Measurements from ENCODE around the gene SNRNP70. TPM values are rescaled to one million over a fixed set of nuclear protein-coding genes. Genes with fewer than 3 reads are reported as not detected.

Gene SNRNP70
- total and polyA plus RNA-seq, 5 donors = 117 to 146 (median 144) TPM

GRCh38 chr19:49155820-49156346, 70.6 kb downstream of the SNRNP70 start:
- no peak overlapping the region for H3K4me3 ChIP-seq (ENCODE audit: low read length)
- H3K9me3 ChIP-seq (ENCODE audit: control insufficient read depth, low read length) = no peaks in the 10 kb centered on the region
- peaks cover 6% of the 10 kb centered on the region for H3K4me1 ChIP-seq (ENCODE audit: control insufficient read depth, insufficient read depth, low read length)
- H3K27me3 ChIP-seq (ENCODE audit: control insufficient read depth, insufficient read depth) = no peaks in the 10 kb centered on the region
- peak in 2 of 3 donors; percentile 60 to 77 for DNase-seq
- ATAC-seq = peak; percentile 32 to 40
- 28% methylated on average over 4 of the region's 4 CpGs for WGBS
- intact Hi-C loops (cut with DNase I) = loop anchor here in 1 of 4 donors (5.0 kb wide), 1 partner anchor 34 kb away; no protein-coding TSS in a partner anchor
- peak overlapping the region; percentile 94 for H3K27ac ChIP-seq (ENCODE audit: low read length)

- Histone ChIP-seq H3K4me1 (ENCODE audit: control insufficient read depth, insufficient read depth, low read length) (peaks cover 6% of the 10 kb centered on the region), H3K27me3 (ENCODE audit: control insufficient read depth, insufficient read depth) (no peaks in the 10 kb centered on the region), H3K27ac (ENCODE audit: low read length) (peak within 1 kb of the TSS; percentile 96), H3K9me3 (ENCODE audit: control insufficient read depth, low read length) (no peaks in the 10 kb centered on the region), H3K4me3 (ENCODE audit: low read length) (peak within 1 kb of the TSS; percentile 55)
- ATAC-seq (peak; percentile 89), DNase-seq (peak; percentile 96 to 98 (median 98))
- WGBS = under 1% methylated on average over 41 of the region's 41 CpGs
- intact Hi-C loops (cut with DNase I) = loop anchor here in 1 of 4 donors (5.0 kb wide), 1 partner anchor 35 kb away; no protein-coding TSS in a partner anchor
These were observed 72.4 kb downstream of the SNRNP70 start, which contains the start of gene TRPM4 for GRCh38 chr19:49157445-49158224. TRPM4 (plus strand) TSS chr19:49157792; CDS start chr19:49157867, 75 bp downstream.

Other genes starting within 250 kb of the SNRNP70 start
- 1 to 10 TPM; 4.0 to 7.6 (median 5.5) TPM for gene HSD17B14, start 249.0 kb upstream of the SNRNP70 start, total RNA-seq
- gene HSD17B14, start 249.0 kb upstream of the SNRNP70 start, polyA plus RNA-seq = 4.0 TPM
- gene PLEKHA4, start 216.8 kb upstream of the SNRNP70 start, total RNA-seq = 10 to 100 TPM; 37.4 to 50.2 (median 44.0) TPM
- 32.0 TPM for gene PLEKHA4, start 216.8 kb upstream of the SNRNP70 start, polyA plus RNA-seq
- gene PPP1R15A, start 213.0 kb upstream of the SNRNP70 start, total RNA-seq = 10 to 100 TPM; 60.8 to 80.2 (median 70.9) TPM
- 156 TPM for gene PPP1R15A, start 213.0 kb upstream of the SNRNP70 start, polyA plus RNA-seq
- gene TULP2, start 186.7 kb upstream of the SNRNP70 start, total RNA-seq = 1 to 10 TPM in 1 of 4 donors, under 1 TPM in 2, not detected in 1; 0.40 to 1.4 (median 0.46) TPM
- gene TULP2, start 186.7 kb upstream of the SNRNP70 start, polyA plus RNA-seq = 0.07 TPM
- 100 to 1,000 TPM; 275 to 327 (median 307) TPM for gene NUCB1, start 185.1 kb upstream of the SNRNP70 start, total RNA-seq
- gene NUCB1, start 185.1 kb upstream of the SNRNP70 start, polyA plus RNA-seq = 213 TPM
- gene DHDH, start 151.8 kb upstream of the SNRNP70 start, total RNA-seq = under 1 TPM in 1 of 4 donors, not detected in 3; 0.31 TPM
- not detected for gene DHDH, start 151.8 kb upstream of the SNRNP70 start, polyA plus RNA-seq
- gene BAX, start 130.6 kb upstream of the SNRNP70 start, total RNA-seq = 10 to 100 TPM; 23.8 to 34.6 (median 30.4) TPM
- gene BAX, start 130.6 kb upstream of the SNRNP70 start, polyA plus RNA-seq = 24.4 TPM
- gene FTL, start 120.1 kb upstream of the SNRNP70 start, total RNA-seq = 1,000 to 10,000 TPM; 1,459 to 1,840 (median 1,541) TPM
- gene FTL, start 120.1 kb upstream of the SNRNP70 start, polyA plus RNA-seq = 1,675 TPM
- 10 to 100 TPM; 62.7 to 95.9 (median 89.0) TPM for gene GYS1, start 92.1 kb upstream of the SNRNP70 start, total RNA-seq
- 61.4 TPM for gene GYS1, start 92.1 kb upstream of the SNRNP70 start, polyA plus RNA-seq
- gene RUVBL2, start 91.6 kb upstream of the SNRNP70 start, total RNA-seq = 10 to 100 TPM; 39.4 to 47.3 (median 45.4) TPM
- gene RUVBL2, start 91.6 kb upstream of the SNRNP70 start, polyA plus RNA-seq = 54.5 TPM
- not detected for gene LHB, start 68.4 kb upstream of the SNRNP70 start, total RNA-seq
- not detected for gene LHB, start 68.4 kb upstream of the SNRNP70 start, polyA plus RNA-seq
- gene CGB3, start 61.1 kb upstream of the SNRNP70 start, total RNA-seq = not detected
- gene CGB3, start 61.1 kb upstream of the SNRNP70 start, polyA plus RNA-seq = not detected
- gene CGB2, start 53.6 kb upstream of the SNRNP70 start, total RNA-seq = not detected
- not detected for gene CGB2, start 53.6 kb upstream of the SNRNP70 start, polyA plus RNA-seq
- gene CGB1, start 48.6 kb upstream of the SNRNP70 start, total RNA-seq = not detected
- not detected for gene CGB1, start 48.6 kb upstream of the SNRNP70 start, polyA plus RNA-seq
- not detected for gene CGB5, start 41.6 kb upstream of the SNRNP70 start, total RNA-seq
- not detected for gene CGB5, start 41.6 kb upstream of the SNRNP70 start, polyA plus RNA-seq
- not detected for gene CGB8, start 36.3 kb upstream of the SNRNP70 start, total RNA-seq
- not detected for gene CGB8, start 36.3 kb upstream of the SNRNP70 start, polyA plus RNA-seq
- gene CGB7, start 27.7 kb upstream of the SNRNP70 start, total RNA-seq = under 1 TPM in 1 of 4 donors, not detected in 3; 0.26 TPM
- gene CGB7, start 27.7 kb upstream of the SNRNP70 start, polyA plus RNA-seq = 0.07 TPM
- under 1 TPM in 3 of 4 donors, not detected in 1; 0.37 to 0.53 (median 0.41) TPM for gene NTF4, start 20.6 kb upstream of the SNRNP70 start, total RNA-seq
- 2.2 TPM for gene NTF4, start 20.6 kb upstream of the SNRNP70 start, polyA plus RNA-seq
- 1 to 10 TPM; 1.2 to 1.5 (median 1.4) TPM for gene KCNA7, start 12.8 kb upstream of the SNRNP70 start, total RNA-seq
- 2.8 TPM for gene KCNA7, start 12.8 kb upstream of the SNRNP70 start, polyA plus RNA-seq
- gene LIN7B, start 28.9 kb downstream of the SNRNP70 start, total RNA-seq = 10 to 100 TPM; 18.0 to 23.6 (median 19.7) TPM
- gene LIN7B, start 28.9 kb downstream of the SNRNP70 start, polyA plus RNA-seq = 33.4 TPM
- gene C19orf73, start 33.7 kb downstream of the SNRNP70 start, total RNA-seq = 1 to 10 TPM; 1.2 to 2.1 (median 1.7) TPM
- 3.3 TPM for gene C19orf73, start 33.7 kb downstream of the SNRNP70 start, polyA plus RNA-seq
- 10 to 100 TPM in 3 of 4 donors, 1 to 10 TPM in 1; 9.5 to 11.9 (median 10.9) TPM for gene PPFIA3, start 34.1 kb downstream of the SNRNP70 start, total RNA-seq
- 13.2 TPM for gene PPFIA3, start 34.1 kb downstream of the SNRNP70 start, polyA plus RNA-seq
- gene HRC, start 69.9 kb downstream of the SNRNP70 start, total RNA-seq = 100 to 1,000 TPM; 505 to 682 (median 577) TPM
- gene HRC, start 69.9 kb downstream of the SNRNP70 start, polyA plus RNA-seq = 712 TPM
- gene TRPM4, start 72.3 kb downstream of the SNRNP70 start, total RNA-seq = 10 to 100 TPM; 28.3 to 36.4 (median 33.6) TPM
- gene TRPM4, start 72.3 kb downstream of the SNRNP70 start, polyA plus RNA-seq = 32.5 TPM
- gene SLC6A16, start 239.7 kb downstream of the SNRNP70 start, total RNA-seq = 1 to 10 TPM; 1.3 to 2.1 (median 1.9) TPM
- 1.2 TPM for gene SLC6A16, start 239.7 kb downstream of the SNRNP70 start, polyA plus RNA-seq
- 1 to 10 TPM; 3.8 to 8.0 (median 6.5) TPM for gene CD37, start 250.0 kb downstream of the SNRNP70 start, total RNA-seq
- 2.3 TPM for gene CD37, start 250.0 kb downstream of the SNRNP70 start, polyA plus RNA-seq